HG03039 (cell line): ENCODE measurements around the gene CAPN11.
"Not testable (repeated sequence)": the region's sequence is repeated elsewhere in the genome, so short reads cannot be mapped to it uniquely, and the experiment has no call there.

ENCODE experiments used
- ATAC-seq: cut with Tn5 transposase; IDR thresholded peaks from one replicate; pipeline ENCODE4 v1.9.1; 2021; ENCODE audit warnings: mild to moderate bottlenecking, moderate library complexity; ENCODE audit not compliant: unreplicated experiment

Gene CAPN11

GRCh38 chr6:44225579-44226325, 67.1 kb downstream of the CAPN11 start:
- no peak for ATAC-seq

- no peak for ATAC-seq
Measured at GRCh38 chr6:44226368-44227147, 67.9 kb downstream of the CAPN11 start.

GRCh38 chr6:44227148-44227793, 68.7 kb downstream of the CAPN11 start:
- ATAC-seq, result no peak

GRCh38 chr6:44228031-44228430, 69.4 kb downstream of the CAPN11 start:
- ATAC-seq, result no peak

- ATAC-seq, result no peak
Measured at GRCh38 chr6:44228433-44228832, 69.8 kb downstream of the CAPN11 start.

- no peak for ATAC-seq
Measured at GRCh38 chr6:44228836-44229235, 70.2 kb downstream of the CAPN11 start.

GRCh38 chr6:44229376-44230033, 70.9 kb downstream of the CAPN11 start:
- no peak for ATAC-seq

- ATAC-seq, result no peak
Measured at GRCh38 chr6:44230034-44230675, 71.5 kb downstream of the CAPN11 start.

- not testable (repeated sequence) for ATAC-seq
Measured at GRCh38 chr6:44231426-44231825, 72.8 kb downstream of the CAPN11 start.

GRCh38 chr6:44232676-44233566, 74.3 kb downstream of the CAPN11 start:
- ATAC-seq, result no peak

- ATAC-seq, result no peak
Measured at GRCh38 chr6:44233567-44234100, 75.0 kb downstream of the CAPN11 start.
